Posterior cingulate gyrus (tissue), 11 donors: ENCODE measurements around the gene JARID2.
"Not testable (repeated sequence)": the region's sequence is repeated elsewhere in the genome, so short reads cannot be mapped to it uniquely, and the experiment has no call there.

Experiments
- DNase-seq, 10 donors: peaks; one replicate each; pipeline versions ENCODE4 v3.0.0 to v3.0.0-alpha.2; 2020 to 2021; ENCODE audit warnings: mixed read lengths in 3 of 10
- intact Hi-C: fragments of 100-400 bp; cut with DNase I; formaldehyde crosslinking; loops from one replicate; pipeline ENCODE4 v1.15.1; 2023

The JARID2 gene

GRCh38 chr6:15285682-15286294 lies 39.9 kb downstream of the JARID2 start:
- intact Hi-C loops = no loop called here
- no peak for DNase-seq

- DNase-seq = no peak
- intact Hi-C loops = no loop called here
These were observed 42.0 kb downstream of the JARID2 start for GRCh38 chr6:15287670-15288375.

- intact Hi-C loops = no loop called here
- DNase-seq = no peak
These were observed 43.0 kb downstream of the JARID2 start for GRCh38 chr6:15288856-15289255.

GRCh38 chr6:15289456-15289855 lies 43.6 kb downstream of the JARID2 start:
- intact Hi-C loops, DNase-seq: not testable (repeated sequence)

- DNase-seq = no peak
- intact Hi-C loops = no loop called here
These were observed 44.3 kb downstream of the JARID2 start for GRCh38 chr6:15290067-15290680.

- intact Hi-C loops = no loop called here
- DNase-seq = no peak
These were observed 45.3 kb downstream of the JARID2 start for GRCh38 chr6:15290962-15291704.

- intact Hi-C loops = no loop called here
- no peak for DNase-seq
These were observed 46.9 kb downstream of the JARID2 start for GRCh38 chr6:15292721-15293302.

GRCh38 chr6:15293674-15294073 lies 47.8 kb downstream of the JARID2 start:
- intact Hi-C loops = no loop called here
- DNase-seq = no peak

GRCh38 chr6:15294504-15294903 lies 48.6 kb downstream of the JARID2 start:
- DNase-seq = no peak
- intact Hi-C loops = no loop called here

- no peak for DNase-seq
- intact Hi-C loops = no loop called here
These were observed 50.4 kb downstream of the JARID2 start for GRCh38 chr6:15296249-15296648.

GRCh38 chr6:15296735-15297134 lies 50.9 kb downstream of the JARID2 start:
- intact Hi-C loops = no loop called here
- DNase-seq = no peak

- intact Hi-C loops, DNase-seq: not testable (repeated sequence)
These were observed 51.3 kb downstream of the JARID2 start for GRCh38 chr6:15297167-15297566.

GRCh38 chr6:15297895-15298590 lies 52.2 kb downstream of the JARID2 start:
- DNase-seq = no peak

GRCh38 chr6:15299430-15300131 lies 53.7 kb downstream of the JARID2 start:
- peak in 1 of 10 donors; percentile 21 for DNase-seq
- intact Hi-C loops = no loop called here

More at GRCh38 chr6:15297895-15298590, 52.2 kb downstream of the JARID2 start:
- intact Hi-C loops = no loop called here

GRCh38 chr6:15301179-15302006 lies 55.5 kb downstream of the JARID2 start:
- no peak for DNase-seq
- intact Hi-C loops = no loop called here

- DNase-seq = no peak
- intact Hi-C loops = no loop called here
These were observed 57.5 kb downstream of the JARID2 start for GRCh38 chr6:15303162-15303919.

- DNase-seq = no peak
- intact Hi-C loops = no loop called here
These were observed 58.0 kb downstream of the JARID2 start for GRCh38 chr6:15303920-15304291.
